T1000 (cell line): ENCODE data around the gene PKD2.

ENCODE experiments used
- DNase-seq: peaks from one replicate; lab custom pipeline; 2025; ENCODE audit warnings: mixed read lengths; lab: John Stamatoyannopoulos, UW

Gene PKD2

DNA sequence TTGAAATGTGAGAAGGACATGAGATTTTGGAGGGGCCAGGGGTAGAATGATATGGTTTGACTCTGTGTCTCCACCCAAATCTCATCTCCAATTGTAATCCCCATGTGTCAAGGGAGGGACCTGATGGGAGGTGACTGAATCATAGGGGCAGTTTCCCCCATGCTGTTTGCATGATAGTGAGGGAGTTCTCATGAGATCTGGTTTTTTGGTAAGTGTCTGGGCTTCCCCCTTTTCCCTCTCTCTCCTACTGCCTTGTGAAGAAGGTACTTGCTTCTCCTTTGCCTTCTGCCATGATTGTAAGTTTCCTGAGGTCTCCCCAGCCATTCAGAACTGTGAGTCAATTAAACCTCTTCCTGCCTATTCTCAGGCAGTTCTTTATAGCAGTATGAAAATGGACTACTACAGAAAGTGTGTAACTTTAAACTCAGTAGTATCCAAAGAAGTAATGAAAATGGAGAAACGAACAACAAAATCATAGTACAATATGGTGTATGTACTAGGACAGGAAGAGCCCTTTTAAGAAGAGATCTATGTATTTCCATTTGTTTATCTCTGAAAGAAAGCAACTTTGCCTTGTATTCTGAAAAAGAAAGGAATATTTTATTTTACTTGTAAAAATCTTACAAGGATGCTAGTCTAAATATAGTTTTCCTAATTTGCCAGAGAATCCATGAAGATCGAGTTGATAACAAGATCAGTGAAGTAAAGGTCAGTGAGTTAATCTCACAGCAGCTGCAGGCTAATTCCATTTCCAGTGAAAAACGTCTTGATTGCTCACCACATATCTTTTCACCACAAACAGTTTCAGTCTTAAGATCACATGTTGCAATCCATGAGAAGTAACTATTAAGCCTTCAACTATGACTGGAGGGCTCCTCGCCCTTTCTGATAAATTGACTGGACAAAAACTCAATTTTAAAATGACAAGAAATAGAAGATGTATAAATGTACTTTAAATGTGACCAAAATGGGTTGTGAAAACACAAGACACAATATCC lies 20.5 kb downstream of the PKD2 start:
- no peak for DNase-seq

GRCh38 chr4:88028946-88029345 lies 21.5 kb downstream of the PKD2 start:
- no peak for DNase-seq

DNA sequence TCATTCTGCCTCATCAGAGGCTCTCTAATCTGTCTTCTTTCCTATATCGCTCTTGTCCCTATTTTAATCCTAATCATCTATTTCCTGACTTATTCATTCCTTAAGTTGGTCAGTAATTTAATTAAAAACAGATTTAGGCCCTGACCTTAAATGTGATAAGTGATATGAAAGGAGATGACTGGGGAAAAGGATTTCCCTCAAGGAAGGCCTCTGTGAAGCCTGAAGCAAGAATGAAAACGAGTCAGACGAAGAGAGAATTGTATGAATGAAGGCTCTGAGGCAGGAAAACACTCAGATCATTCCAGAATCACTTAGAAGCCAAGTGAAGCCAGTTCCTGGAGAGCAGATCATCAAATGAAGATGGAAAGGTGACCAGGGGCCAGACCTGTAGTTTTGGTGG lies 22.1 kb downstream of the PKD2 start:
- no peak for DNase-seq

GRCh38 chr4:88030565-88031310 lies 23.3 kb downstream of the PKD2 start:
- DNase-seq = no peak

DNA sequence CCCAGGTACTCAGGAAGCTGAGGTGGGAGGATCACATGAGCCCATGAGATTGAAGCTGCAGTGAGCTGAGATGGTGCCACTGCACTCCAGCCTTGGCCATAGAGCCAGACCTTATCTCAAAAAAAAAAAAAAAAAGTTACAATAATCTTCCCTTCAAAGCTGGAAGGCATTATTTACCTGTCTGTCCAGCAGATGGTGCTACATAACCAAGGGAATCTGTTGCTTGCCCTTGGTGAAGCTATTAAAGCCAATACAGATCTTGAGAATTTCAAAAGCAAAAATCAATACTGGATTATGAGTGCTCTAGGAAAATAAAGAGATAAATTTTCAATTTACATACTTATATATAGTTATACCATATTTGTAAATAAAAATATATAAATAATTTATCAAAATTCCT lies 25.9 kb downstream of the PKD2 start:
- peak; percentile 18 for DNase-seq

GRCh38 chr4:88035292-88035691 lies 27.9 kb downstream of the PKD2 start:
- DNase-seq = no peak

GRCh38 chr4:88037447-88037846 lies 30.0 kb downstream of the PKD2 start:
- no peak for DNase-seq

DNA sequence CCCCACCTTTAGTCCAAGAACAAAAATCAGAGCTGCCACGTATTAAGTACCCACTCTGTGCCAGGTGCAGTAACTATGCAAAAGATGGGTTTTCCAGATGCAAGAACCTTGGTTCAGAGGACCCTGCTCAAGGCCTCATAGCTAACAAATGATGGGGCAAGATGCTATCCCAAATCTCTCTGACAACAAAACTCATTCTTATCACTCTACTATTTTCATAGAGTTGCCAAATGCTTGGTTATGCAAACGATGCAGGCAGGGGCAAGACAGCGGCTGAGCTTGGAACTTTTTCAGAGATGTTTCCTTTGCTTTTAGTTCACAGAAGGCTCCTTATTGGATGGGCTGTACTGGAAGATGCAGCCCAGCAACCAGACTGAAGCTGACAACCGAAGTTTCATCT lies 30.5 kb downstream of the PKD2 start:
- DNase-seq = no peak

GRCh38 chr4:88040707-88041106 lies 33.3 kb downstream of the PKD2 start:
- DNase-seq = no peak

- DNase-seq = no peak
Measured at GRCh38 chr4:88041626-88042025, 34.2 kb downstream of the PKD2 start.

GRCh38 chr4:88043001-88043400 lies 35.6 kb downstream of the PKD2 start:
- no peak for DNase-seq

DNA sequence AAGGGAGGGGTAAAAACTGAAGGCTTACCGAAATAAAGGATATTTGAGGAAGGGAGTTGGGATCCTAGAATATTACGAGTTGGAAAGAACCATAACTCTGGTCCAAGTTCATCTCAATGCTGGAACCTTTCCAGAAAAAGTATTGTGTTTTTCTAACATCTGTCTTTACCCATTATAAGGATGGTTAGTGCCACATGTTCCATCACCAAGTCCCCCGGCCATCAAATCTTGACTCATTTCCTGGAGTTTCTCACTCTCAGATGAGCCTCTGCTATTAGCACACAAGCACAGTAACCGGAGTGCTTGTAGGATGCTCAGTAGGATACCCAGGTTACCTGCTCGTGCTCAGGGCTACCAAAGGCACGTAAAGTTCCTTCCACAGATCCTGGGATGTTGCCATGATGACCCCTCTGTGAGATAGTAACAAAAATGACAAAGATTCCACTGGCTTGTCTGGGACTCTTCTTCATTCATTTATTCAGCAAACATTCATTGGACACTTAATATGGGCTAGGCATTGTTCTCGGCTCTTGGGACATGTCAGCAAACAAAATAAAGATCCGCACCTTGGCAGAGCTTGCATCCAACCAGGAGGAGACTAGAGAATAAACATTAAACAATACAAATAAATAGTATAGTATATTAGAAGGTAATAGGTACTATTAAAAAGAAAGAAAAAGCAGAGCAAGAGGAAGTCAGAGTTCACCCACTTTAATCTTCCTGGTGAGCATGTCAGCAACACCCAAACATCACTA lies 36.3 kb downstream of the PKD2 start:
- DNase-seq = no peak

- no peak for DNase-seq
Measured at GRCh38 chr4:88045021-88045420, 37.6 kb downstream of the PKD2 start.

GRCh38 chr4:88054229-88054628 lies 46.8 kb downstream of the PKD2 start:
- no peak for DNase-seq

DNA sequence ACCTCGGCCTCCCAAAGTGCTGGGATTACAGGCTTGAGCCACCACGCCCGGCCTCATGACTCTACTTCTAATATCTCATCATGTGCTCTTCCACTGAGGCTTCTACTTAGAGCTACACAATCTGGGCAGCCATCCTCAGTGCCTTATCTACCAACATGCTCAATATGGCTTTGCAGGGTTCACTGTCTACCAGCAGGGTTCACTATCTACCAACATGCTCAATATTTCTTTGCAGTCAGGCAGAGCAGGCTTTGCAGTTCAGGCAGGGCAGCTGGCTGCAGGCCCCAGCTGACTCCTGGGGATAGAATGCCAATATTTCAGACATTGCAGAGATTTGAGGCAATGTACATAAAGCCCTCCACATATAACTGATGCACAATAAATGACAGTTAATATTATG lies 47.5 kb downstream of the PKD2 start:
- no peak for DNase-seq

DNA sequence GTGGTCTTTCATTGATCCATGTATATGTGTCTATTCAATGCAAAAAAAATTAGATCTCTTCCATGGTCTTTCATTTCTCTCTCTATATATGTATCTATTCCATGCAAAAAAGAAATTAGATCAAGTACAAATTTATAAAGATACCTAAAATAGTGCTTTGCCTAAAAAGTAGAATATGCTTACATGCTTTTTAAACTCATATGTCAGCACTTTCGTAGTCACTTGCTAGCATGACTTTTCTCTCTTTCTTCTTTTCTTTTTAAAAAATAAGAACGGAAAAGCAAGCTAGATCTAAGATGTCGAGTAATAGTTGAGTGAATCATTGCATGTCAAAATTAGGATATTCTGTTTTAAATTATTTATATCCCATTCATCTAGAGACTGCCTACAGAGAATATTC lies 50.9 kb downstream of the PKD2 start:
- no peak for DNase-seq

- no peak for DNase-seq
Measured at GRCh38 chr4:88059766-88060165, 52.3 kb downstream of the PKD2 start.

DNA sequence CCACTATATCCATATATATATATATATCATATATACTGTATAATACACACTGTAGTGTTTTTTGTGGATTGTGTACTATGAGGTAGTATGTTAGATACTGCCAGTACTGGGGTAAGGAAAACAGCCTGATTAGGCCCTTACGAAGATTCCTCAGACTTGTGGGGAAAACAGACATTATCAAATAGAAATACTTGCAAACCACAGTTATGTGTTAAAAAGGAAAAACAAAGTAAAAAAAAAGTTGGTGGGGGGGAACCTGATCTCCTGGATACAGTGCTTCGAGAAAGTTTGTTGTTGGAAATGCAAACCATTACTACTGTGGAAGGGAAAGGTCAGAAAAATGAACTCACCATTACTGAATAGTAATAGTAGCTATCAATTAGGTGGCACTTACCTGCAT lies 53.0 kb downstream of the PKD2 start:
- no peak for DNase-seq

DNA sequence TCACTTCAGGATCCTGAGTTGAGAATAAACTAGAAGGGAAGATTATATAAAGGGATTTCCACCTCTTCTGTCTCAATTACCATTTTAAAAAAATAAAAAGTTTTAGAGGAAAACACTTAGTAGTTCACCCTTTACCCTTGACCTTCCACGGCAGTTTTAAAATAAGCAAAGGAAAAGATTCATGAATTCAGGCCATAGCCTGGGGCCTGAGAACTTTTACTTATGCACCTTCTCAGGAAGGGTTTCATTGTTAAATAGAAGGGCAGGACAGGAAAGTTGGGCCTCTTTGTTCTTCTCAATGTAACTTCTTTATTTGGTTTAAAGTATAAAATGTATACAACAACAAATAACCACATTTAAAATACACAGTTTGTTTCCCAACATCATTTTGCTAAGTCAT lies 54.9 kb downstream of the PKD2 start:
- no peak for DNase-seq

GRCh38 chr4:88062843-88063242 lies 55.4 kb downstream of the PKD2 start:
- no peak for DNase-seq

DNA sequence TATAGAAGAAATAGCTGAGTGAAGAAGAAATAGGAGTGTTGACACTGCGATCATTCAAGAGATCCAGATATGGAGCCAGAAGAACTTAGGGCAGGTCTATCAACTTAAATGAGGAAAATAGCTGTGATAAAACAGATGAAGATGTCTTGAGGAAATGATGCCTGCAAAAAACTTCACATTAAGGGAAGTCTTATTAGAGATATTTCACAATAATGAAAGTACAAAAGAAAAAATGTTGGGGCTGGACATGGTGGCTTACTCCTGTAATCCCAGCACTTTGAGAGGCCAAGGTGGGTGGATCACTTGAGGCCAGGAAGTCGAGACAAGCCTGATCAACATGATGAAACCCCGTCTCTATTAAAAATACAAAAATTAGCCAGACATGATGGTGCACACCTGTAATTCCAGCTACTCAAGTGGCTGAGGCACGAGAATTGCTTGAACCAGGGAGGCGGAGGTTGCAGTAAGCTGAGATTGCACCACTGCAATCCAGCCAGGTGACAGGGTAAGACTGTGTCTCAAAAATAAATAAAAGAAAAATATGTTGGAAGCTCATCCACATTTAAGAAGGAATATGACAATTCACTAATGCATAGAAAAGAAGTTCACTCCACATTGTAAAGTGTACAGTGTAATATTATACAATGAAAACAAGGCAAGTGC lies 56.3 kb downstream of the PKD2 start:
- DNase-seq = no peak

GRCh38 chr4:88064410-88064809 lies 57.0 kb downstream of the PKD2 start:
- no peak for DNase-seq
